WTC11 (cell line): ENCODE measurements around the gene SSU72. TPM values are rescaled to one million over a fixed set of nuclear protein-coding genes. Genes with fewer than 3 reads are reported as not detected.
"Not testable (repeated sequence)": the region's sequence is repeated elsewhere in the genome, so short reads cannot be mapped to it uniquely, and the experiment has no call there.

ENCODE experiments used
- ATAC-seq: fragments of 200-7000 bp; cut with Tn5 transposase; 2 replicates; pipeline ENCODE4 v1.10.0; 2021; ENCODE audit warnings: mild to moderate bottlenecking, moderate library complexity
- CTCF ChIA-PET: fragments of 300-600 bp; sonication (Branson Sonifier 250); formaldehyde crosslinking; loops from one replicate; lab custom pipeline; 2021; ENCODE audit warnings: antibody characterized with exemption; lab: Charles Lee
- POLR2A ChIA-PET: fragments of 350-600 bp; sonication (Branson Sonifier 250); formaldehyde crosslinking; loops from one replicate; lab custom pipeline; 2021; ENCODE audit warnings: antibody characterized with exemption; lab: Charles Lee
- DNase-seq: peaks from one replicate; pipeline ENCODE4 v3.0.0; 2021; ENCODE audit warnings: low spot score
- H3K27ac Mint-ChIP-seq: 2 replicates; pipeline ENCODE4 v1.8.0; 2021; ENCODE audit warnings: mixed read lengths
- H3K27me3 Mint-ChIP-seq: 2 replicates; pipeline ENCODE4 v1.8.0; 2021; ENCODE audit warnings: low read depth, mild to moderate bottlenecking, moderate library complexity, mixed read lengths
- H3K36me3 Mint-ChIP-seq: 2 replicates; pipeline ENCODE4 v1.8.0; 2021; ENCODE audit warnings: mixed read lengths
- H3K4me1 Mint-ChIP-seq: 2 replicates; pipeline ENCODE4 v1.8.0; 2022; ENCODE audit warnings: mixed read lengths
- H3K4me3 Mint-ChIP-seq: 2 replicates; pipeline ENCODE4 v1.8.0; 2021; ENCODE audit warnings: mild to moderate bottlenecking, moderate library complexity, mixed read lengths
- H3K9me3 Mint-ChIP-seq: 2 replicates; pipeline ENCODE4 v1.8.0; 2021; ENCODE audit warnings: mixed read lengths
- ARID4B ChIP-seq: sonication (generic); formaldehyde crosslinking; IDR thresholded peaks from 2 replicates; pipeline ENCODE4 v1.8.0; 2023; ENCODE audit warnings: missing genetic modification reagents, mild to moderate bottlenecking, borderline replicate concordance
- EMX1 ChIP-seq: fragments of 250-450 bp; sonication (Bioruptor Pico); IDR thresholded peaks from 2 replicates; pipeline ENCODE4 v1.8.0; 2021; ENCODE audit warnings: mild to moderate bottlenecking
- ERG ChIP-seq: fragments of 250-450 bp; sonication (Bioruptor Pico); IDR thresholded peaks from 2 replicates; pipeline ENCODE4 v1.8.0; 2021; ENCODE audit warnings: mild to moderate bottlenecking
- GTF2I ChIP-seq: fragments of 250-450 bp; sonication (Bioruptor Pico); conservative IDR thresholded peaks from 2 replicates; pipeline ENCODE4 v1.4.0; 2021; ENCODE audit warnings: mild to moderate bottlenecking
- PRRX2 ChIP-seq: fragments of 250-450 bp; sonication (Bioruptor Pico); IDR thresholded peaks from 2 replicates; pipeline ENCODE4 v1.8.0; 2021; ENCODE audit warnings: mild to moderate bottlenecking
- ZNF396 ChIP-seq: fragments of 250-450 bp; sonication (Bioruptor Pico); IDR thresholded peaks from 2 replicates; pipeline ENCODE4 v1.8.0; 2021; ENCODE audit warnings: mild to moderate bottlenecking, moderate library complexity, borderline replicate concordance
- ZNF423 ChIP-seq: fragments of 250-450 bp; sonication (Bioruptor Pico); IDR thresholded peaks from 2 replicates; pipeline ENCODE4 v2.1.2; 2022; ENCODE audit warnings: mild to moderate bottlenecking, moderate library complexity
- total RNA-seq: library from RNA; stranded (reverse); gene quantifications from 3 replicates; pipeline ENCODE4 v1.2.3, GENCODE V29; 2021
- TF ChIP-seq, protein P1 (sequence below): fragments of 250-450 bp; sonication (Bioruptor Pico); conservative IDR thresholded peaks from 2 replicates; pipeline ENCODE4 v1.9.0; 2021; ENCODE audit warnings: mild to moderate bottlenecking
- TF ChIP-seq, protein P2 (sequence below): sonication (generic); formaldehyde crosslinking; IDR thresholded peaks from 2 replicates; pipeline ENCODE4 v1.8.0; 2022; ENCODE audit warnings: mild to moderate bottlenecking, missing genetic modification reagents
- TF ChIP-seq, protein P3 (sequence below): sonication (generic); formaldehyde crosslinking; IDR thresholded peaks from 2 replicates; pipeline ENCODE4 v1.8.0; 2023; ENCODE audit warnings: mild to moderate bottlenecking, missing genetic modification reagents

The SSU72 gene
- total RNA-seq, 1 experiment from 2014 or later = 158 TPM

DNA sequence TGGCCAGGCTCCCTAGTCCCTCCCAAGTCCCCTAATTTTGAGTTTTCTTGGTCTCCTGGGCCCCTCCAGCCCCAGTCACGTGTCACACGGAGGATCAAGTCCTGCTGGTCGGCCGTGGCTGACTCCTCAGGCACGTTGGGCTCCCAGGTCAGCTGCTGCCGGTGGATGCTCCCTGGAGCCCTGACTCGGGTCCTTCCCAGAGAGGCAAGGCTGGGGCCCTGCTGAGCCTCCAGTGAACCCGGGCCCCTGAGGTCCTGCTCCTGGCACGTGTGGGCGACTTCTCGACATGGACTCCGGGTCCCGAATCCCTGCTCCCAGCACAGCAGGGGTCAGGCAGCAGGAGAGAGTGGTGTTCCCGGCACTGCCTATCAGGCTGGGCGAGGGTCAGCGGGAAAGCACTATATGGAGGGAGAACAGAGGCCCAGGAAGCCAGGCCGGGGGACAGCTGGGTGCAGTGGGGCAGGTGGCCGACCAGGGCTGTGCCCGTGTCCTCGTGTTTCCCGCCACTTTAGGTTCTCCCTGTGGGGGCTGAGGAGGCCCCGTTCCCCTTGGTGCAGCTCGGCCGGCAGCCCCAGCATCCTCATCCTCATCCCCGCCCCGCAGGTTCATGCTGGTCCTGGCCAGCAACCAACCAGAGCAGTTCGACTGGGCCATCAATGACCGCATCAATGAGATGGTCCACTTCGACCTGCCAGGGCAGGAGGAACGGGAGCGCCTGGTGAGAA lies 47.4 kb downstream of the SSU72 start:
- DNase-seq (no peak), ATAC-seq (no peak)
- H3K9me3 Mint-ChIP-seq = peaks cover 5% of the 10 kb centered on the region
- ChIA-PET POLR2A (no interaction called here), CTCF (no interaction called here)
- no peaks in the 10 kb centered on the region for H3K27me3 Mint-ChIP-seq
- no peaks in the 10 kb centered on the region for H3K4me1 Mint-ChIP-seq
- H3K36me3 Mint-ChIP-seq = peaks cover 30% of the 10 kb centered on the region
- H3K4me3 Mint-ChIP-seq = no peak overlapping the region
- no peak overlapping the region for H3K27ac Mint-ChIP-seq
- no peak for TF ChIP-seq PRRX2 (CRISPR knock-in tag)
- TF ChIP-seq, protein P1, sequence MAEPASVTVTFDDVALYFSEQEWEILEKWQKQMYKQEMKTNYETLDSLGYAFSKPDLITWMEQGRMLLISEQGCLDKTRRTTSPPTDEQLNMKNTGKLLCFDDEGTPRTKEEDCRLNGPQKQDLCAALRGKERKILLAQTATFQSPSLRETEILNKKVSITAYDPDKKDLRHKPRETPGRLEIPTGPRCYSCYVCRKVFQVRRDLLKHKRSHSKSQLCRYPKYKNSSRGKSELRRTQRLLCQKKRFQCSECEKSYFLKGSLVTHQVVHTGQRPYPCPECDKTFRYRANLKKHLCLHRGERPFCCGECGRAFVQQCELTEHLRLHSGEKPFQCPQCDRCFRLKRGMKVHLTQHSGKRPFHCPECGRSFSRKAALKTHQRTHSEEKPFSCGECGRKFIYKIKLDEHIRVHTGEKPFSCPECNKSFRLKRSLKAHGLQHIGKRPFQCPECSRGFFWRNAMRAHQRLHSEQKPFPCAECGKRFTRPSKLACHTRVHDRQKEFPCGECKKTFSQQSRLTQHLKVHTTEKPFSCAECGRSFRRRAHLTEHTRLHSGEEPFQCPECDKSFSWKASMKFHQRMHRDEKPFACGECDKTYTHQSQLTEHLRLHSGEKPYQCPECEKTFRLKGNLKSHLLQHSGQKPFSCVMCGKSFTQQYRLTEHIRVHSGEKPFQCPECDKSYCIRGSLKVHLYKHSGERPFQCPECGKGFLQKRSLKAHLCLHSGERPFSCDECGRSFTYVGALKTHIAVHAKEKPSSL (CRISPR knock-in tag) = no peak
- TF ChIP-seq ZNF396 (CRISPR knock-in tag) = no peak
- TF ChIP-seq, protein P2, sequence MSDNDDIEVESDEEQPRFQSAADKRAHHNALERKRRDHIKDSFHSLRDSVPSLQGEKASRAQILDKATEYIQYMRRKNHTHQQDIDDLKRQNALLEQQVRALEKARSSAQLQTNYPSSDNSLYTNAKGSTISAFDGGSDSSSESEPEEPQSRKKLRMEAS (CRISPR knock-in tag) = no peak
- no peak for TF ChIP-seq GTF2I
- TF ChIP-seq ZNF423 (CRISPR knock-in tag) = no peak
- no peak for TF ChIP-seq EMX1 (CRISPR knock-in tag)
- TF ChIP-seq ERG = no peak
- TF ChIP-seq ARID4B (CRISPR knock-in tag) = no peak
- TF ChIP-seq, protein P3, sequence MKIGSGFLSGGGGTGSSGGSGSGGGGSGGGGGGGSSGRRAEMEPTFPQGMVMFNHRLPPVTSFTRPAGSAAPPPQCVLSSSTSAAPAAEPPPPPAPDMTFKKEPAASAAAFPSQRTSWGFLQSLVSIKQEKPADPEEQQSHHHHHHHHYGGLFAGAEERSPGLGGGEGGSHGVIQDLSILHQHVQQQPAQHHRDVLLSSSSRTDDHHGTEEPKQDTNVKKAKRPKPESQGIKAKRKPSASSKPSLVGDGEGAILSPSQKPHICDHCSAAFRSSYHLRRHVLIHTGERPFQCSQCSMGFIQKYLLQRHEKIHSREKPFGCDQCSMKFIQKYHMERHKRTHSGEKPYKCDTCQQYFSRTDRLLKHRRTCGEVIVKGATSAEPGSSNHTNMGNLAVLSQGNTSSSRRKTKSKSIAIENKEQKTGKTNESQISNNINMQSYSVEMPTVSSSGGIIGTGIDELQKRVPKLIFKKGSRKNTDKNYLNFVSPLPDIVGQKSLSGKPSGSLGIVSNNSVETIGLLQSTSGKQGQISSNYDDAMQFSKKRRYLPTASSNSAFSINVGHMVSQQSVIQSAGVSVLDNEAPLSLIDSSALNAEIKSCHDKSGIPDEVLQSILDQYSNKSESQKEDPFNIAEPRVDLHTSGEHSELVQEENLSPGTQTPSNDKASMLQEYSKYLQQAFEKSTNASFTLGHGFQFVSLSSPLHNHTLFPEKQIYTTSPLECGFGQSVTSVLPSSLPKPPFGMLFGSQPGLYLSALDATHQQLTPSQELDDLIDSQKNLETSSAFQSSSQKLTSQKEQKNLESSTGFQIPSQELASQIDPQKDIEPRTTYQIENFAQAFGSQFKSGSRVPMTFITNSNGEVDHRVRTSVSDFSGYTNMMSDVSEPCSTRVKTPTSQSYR (CRISPR knock-in tag) = no peak

GRCh38 chr1:1526476-1526875 lies 48.2 kb downstream of the SSU72 start:
- ATAC-seq, H3K4me3 Mint-ChIP-seq, POLR2A ChIA-PET, DNase-seq, H3K4me1 Mint-ChIP-seq, H3K27ac Mint-ChIP-seq, H3K27me3 Mint-ChIP-seq, H3K9me3 Mint-ChIP-seq: not testable (repeated sequence)
- CTCF ChIA-PET = interaction anchor here (1.2 kb wide), 1 partner anchor 21 kb away, joined by 6 read pairs; no protein-coding TSS in a partner anchor
- peaks cover 24% of the 10 kb centered on the region for H3K36me3 Mint-ChIP-seq

DNA sequence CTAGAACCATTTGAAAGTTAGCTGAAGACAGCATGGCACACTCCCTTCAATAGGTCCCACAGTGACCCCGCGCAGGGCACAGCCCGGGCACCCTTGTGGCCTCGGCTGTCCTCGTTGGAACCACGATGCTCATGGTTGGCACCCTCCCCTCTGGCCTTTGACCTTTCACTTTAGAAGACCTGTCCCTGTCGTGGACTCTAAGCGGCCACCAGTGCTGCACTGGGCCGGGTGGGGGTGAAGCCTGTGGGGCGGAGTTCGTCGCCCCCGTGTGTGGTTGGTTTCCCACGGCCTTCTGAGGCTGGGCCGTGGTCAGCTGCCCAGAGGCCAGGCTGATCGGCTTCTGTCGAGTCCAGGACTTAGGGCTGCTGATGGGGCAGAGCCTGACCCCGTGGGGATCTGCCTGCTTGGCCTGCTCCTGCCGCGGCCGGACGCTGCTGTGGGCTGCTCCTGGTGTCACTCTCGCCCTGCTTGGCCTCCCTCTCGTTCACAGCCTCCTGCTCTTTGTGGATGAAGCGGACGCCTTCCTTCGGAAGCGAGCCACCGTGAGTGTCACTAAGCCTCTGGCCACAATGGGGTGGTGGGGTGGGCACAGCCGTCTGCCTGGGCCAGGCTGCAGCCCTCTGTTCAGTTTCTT lies 49.8 kb downstream of the SSU72 start:
- ATAC-seq, H3K27me3 Mint-ChIP-seq, H3K4me3 Mint-ChIP-seq, H3K27ac Mint-ChIP-seq, H3K4me1 Mint-ChIP-seq, H3K9me3 Mint-ChIP-seq, DNase-seq: not testable (repeated sequence)
- POLR2A ChIA-PET = interaction anchor here (0.7 kb wide), 1 partner anchor 193 kb away, joined by 4 read pairs; no protein-coding TSS in a partner anchor
- peaks cover 16% of the 10 kb centered on the region for H3K36me3 Mint-ChIP-seq
- CTCF ChIA-PET = interaction anchor here (1.2 kb wide), 1 partner anchor 19 kb away, joined by 6 read pairs; no protein-coding TSS in a partner anchor

- H3K4me1 Mint-ChIP-seq, POLR2A ChIA-PET, DNase-seq, H3K36me3 Mint-ChIP-seq, ATAC-seq, H3K4me3 Mint-ChIP-seq, CTCF ChIA-PET, H3K27me3 Mint-ChIP-seq, H3K9me3 Mint-ChIP-seq, H3K27ac Mint-ChIP-seq: not testable (repeated sequence)
These were observed 51.0 kb downstream of the SSU72 start for GRCh38 chr1:1523651-1524050.

DNA sequence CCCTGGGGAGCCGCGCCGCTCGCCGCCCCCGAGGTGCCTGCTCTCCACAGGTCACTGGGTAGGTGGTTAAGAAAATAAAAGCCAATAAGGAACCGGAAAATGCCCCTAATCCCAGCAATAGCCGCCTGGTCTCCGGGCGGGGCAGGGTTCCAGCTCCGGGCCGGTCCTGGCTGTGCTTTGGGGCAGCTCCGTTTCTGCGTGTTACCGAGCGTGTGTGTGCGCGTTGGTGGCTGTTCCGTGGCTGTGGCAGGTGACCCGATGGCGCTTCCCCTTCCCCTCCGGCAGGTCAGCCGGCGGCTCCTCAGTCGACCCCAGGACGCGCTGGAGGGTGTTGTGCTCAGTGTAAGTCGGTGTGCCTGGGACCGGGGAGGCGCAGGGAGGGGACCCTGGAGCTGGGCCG lies 51.4 kb downstream of the SSU72 start:
- DNase-seq, POLR2A ChIA-PET, ATAC-seq, H3K27ac Mint-ChIP-seq, H3K27me3 Mint-ChIP-seq, H3K4me1 Mint-ChIP-seq, H3K36me3 Mint-ChIP-seq, H3K4me3 Mint-ChIP-seq, H3K9me3 Mint-ChIP-seq, CTCF ChIA-PET: not testable (repeated sequence)

- CTCF ChIA-PET = not testable (repeated sequence)
- H3K36me3 Mint-ChIP-seq = peaks cover 14% of the 10 kb centered on the region
These were observed 52.1 kb downstream of the SSU72 start for GRCh38 chr1:1522536-1522935.

More at GRCh38 chr1:1522536-1522935, 52.1 kb downstream of the SSU72 start:
- H3K27ac Mint-ChIP-seq, H3K27me3 Mint-ChIP-seq, DNase-seq, ATAC-seq, POLR2A ChIA-PET, H3K4me3 Mint-ChIP-seq, H3K4me1 Mint-ChIP-seq, H3K9me3 Mint-ChIP-seq: not testable (repeated sequence)
